Osteoblast (primary cell): ENCODE measurements around the gene CMTM1. TPM values are rescaled to one million over a fixed set of nuclear protein-coding genes. Genes with fewer than 3 reads are reported as not detected.
A peak's percentile ranks its signal among the peaks of the same experiment; 100 is the strongest.

ENCODE experiments used
- DNase-seq: peaks from one replicate; pipeline ENCODE4 v3.0.0; 2011; ENCODE audit warnings: low spot score, mixed read lengths; ENCODE audit not compliant: insufficient read length; ENCODE audit errors: missing footprints
- H2AFZ ChIP-seq: 2 replicates; pipeline ENCODE4 v1.6.0; 2011; ENCODE audit warnings: mild to moderate bottlenecking, low read length
- H3K27ac ChIP-seq: 2 replicates; pipeline ENCODE4 v1.5.1; 2011; ENCODE audit warnings: mild to moderate bottlenecking, low read depth, low read length, moderate library complexity
- H3K27me3 ChIP-seq: 2 replicates; pipeline ENCODE4 v1.6.0; 2012; ENCODE audit warnings: mild to moderate bottlenecking, control low read depth, inconsistent platforms, low read length, moderate library complexity; ENCODE audit not compliant: insufficient read depth
- H3K36me3 ChIP-seq: 2 replicates; pipeline ENCODE4 v1.5.1; 2011; ENCODE audit warnings: mild to moderate bottlenecking, low read length, control low read depth, moderate library complexity; ENCODE audit not compliant: insufficient read depth
- H3K4me1 ChIP-seq: 2 replicates; pipeline ENCODE4 v1.5.1; 2011; ENCODE audit warnings: mild to moderate bottlenecking, low read length, control low read depth, moderate library complexity; ENCODE audit not compliant: insufficient read depth
- H3K4me2 ChIP-seq: 2 replicates; pipeline ENCODE4 v1.6.0; 2011; ENCODE audit warnings: mild to moderate bottlenecking, low read length; ENCODE audit not compliant: insufficient read depth
- H3K4me3 ChIP-seq: fragments of 200-600 bp; sonication (generic); 3 replicates; pipeline ENCODE4 v1.5.1; 2012; ENCODE audit warnings: mild to moderate bottlenecking, low read length, inconsistent platforms; ENCODE audit not compliant: insufficient read depth
- H3K79me2 ChIP-seq: 2 replicates; pipeline ENCODE4 v1.6.0; 2012; ENCODE audit warnings: mild to moderate bottlenecking, low read length, control low read depth, inconsistent platforms; ENCODE audit not compliant: insufficient read depth
- H3K9me3 ChIP-seq: 2 replicates; pipeline ENCODE4 v1.5.1; 2011; ENCODE audit warnings: low read depth, low read length, control low read depth
- H4K20me1 ChIP-seq: 2 replicates; pipeline ENCODE4 v1.6.0; 2012; ENCODE audit warnings: mild to moderate bottlenecking, low read length, control low read depth; ENCODE audit not compliant: insufficient read depth
- total RNA-seq: library from RNA; depleted of rRNA; stranded (reverse); fragments of >200 nt; gene quantifications from 2 replicates; pipeline ENCODE4 v1.2.3, GENCODE V29; 2012
- TF ChIP-seq, protein P1 (sequence below): IDR thresholded peaks from 2 replicates; pipeline ENCODE4 v1.5.1; 2011; ENCODE audit warnings: mild to moderate bottlenecking, low read depth, low read length, moderate library complexity; ENCODE audit errors: extremely low read depth

Gene CMTM1
- total RNA-seq, 1 donor = 4.0 TPM

- no peak overlapping the region for H3K4me2 ChIP-seq
- H3K27ac ChIP-seq = peak overlapping the region; percentile 73
- peaks cover 15% of the 10 kb centered on the region for H3K4me1 ChIP-seq
- no peak for DNase-seq
- no peak overlapping the region for H2AFZ ChIP-seq
- H3K79me2 ChIP-seq = no peaks in the 10 kb centered on the region
- peaks cover 30% of the 10 kb centered on the region for H3K36me3 ChIP-seq
- H3K9me3 ChIP-seq = no peaks in the 10 kb centered on the region
- peaks cover 2% of the 10 kb centered on the region for H4K20me1 ChIP-seq
- TF ChIP-seq, protein P1, sequence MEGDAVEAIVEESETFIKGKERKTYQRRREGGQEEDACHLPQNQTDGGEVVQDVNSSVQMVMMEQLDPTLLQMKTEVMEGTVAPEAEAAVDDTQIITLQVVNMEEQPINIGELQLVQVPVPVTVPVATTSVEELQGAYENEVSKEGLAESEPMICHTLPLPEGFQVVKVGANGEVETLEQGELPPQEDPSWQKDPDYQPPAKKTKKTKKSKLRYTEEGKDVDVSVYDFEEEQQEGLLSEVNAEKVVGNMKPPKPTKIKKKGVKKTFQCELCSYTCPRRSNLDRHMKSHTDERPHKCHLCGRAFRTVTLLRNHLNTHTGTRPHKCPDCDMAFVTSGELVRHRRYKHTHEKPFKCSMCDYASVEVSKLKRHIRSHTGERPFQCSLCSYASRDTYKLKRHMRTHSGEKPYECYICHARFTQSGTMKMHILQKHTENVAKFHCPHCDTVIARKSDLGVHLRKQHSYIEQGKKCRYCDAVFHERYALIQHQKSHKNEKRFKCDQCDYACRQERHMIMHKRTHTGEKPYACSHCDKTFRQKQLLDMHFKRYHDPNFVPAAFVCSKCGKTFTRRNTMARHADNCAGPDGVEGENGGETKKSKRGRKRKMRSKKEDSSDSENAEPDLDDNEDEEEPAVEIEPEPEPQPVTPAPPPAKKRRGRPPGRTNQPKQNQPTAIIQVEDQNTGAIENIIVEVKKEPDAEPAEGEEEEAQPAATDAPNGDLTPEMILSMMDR = no peak
- no peaks in the 10 kb centered on the region for H3K27me3 ChIP-seq
- H3K4me3 ChIP-seq = no peak overlapping the region
These were observed 41.6 kb upstream of the CMTM1 start for GRCh38 chr16:66524601-66525164.

GRCh38 chr16:66525396-66526180 lies 40.7 kb upstream of the CMTM1 start:
- H4K20me1 ChIP-seq = peaks cover 2% of the 10 kb centered on the region
- H3K4me2 ChIP-seq = no peak overlapping the region
- peak overlapping the region; percentile 73 for H3K27ac ChIP-seq
- no peak overlapping the region for H3K4me3 ChIP-seq
- H3K36me3 ChIP-seq = peaks cover 37% of the 10 kb centered on the region
- H2AFZ ChIP-seq = peak overlapping the region; percentile 7
- no peaks in the 10 kb centered on the region for H3K79me2 ChIP-seq
- TF ChIP-seq, protein P1 = no peak
- peak; percentile 86 for DNase-seq
- H3K4me1 ChIP-seq = peaks cover 15% of the 10 kb centered on the region
- no peaks in the 10 kb centered on the region for H3K27me3 ChIP-seq
- H3K9me3 ChIP-seq = no peaks in the 10 kb centered on the region

- Histone ChIP-seq H3K4me3 (no peak overlapping the region), H3K4me2 (no peak overlapping the region), H3K36me3 (peaks cover 50% of the 10 kb centered on the region), H2AFZ (no peak overlapping the region), H4K20me1 (no peaks in the 10 kb centered on the region), H3K9me3 (no peaks in the 10 kb centered on the region), H3K4me1 (no peaks in the 10 kb centered on the region), H3K79me2 (no peaks in the 10 kb centered on the region), H3K27ac (no peak overlapping the region), H3K27me3 (no peaks in the 10 kb centered on the region)
- TF ChIP-seq, protein P1 = no peak
- peak; percentile 72 for DNase-seq
These were observed 37.9 kb upstream of the CMTM1 start for GRCh38 chr16:66528294-66528693.

DNA sequence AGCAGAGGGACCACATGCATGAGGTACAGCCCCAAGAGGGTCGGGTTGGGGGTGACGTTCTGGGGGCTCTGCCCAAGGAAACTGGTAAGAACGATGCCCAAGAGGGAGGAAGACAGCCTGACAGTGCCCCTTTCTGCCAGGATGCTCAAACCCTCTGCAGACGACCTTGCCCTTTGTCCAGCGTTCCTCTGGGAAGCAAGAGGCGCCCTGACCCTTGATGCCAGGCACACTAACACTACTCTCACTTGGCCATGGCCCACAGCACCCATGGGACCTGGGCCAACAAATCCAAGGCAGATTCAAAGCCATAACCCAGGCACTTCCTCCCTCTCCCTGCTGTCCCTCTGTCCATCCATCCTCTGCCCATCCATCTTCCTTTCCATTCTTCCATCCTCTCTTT lies 36.8 kb upstream of the CMTM1 start:
- Histone ChIP-seq H3K9me3 (no peaks in the 10 kb centered on the region), H3K27ac (no peak overlapping the region), H3K36me3 (peaks cover 52% of the 10 kb centered on the region), H4K20me1 (no peaks in the 10 kb centered on the region), H3K27me3 (no peaks in the 10 kb centered on the region), H3K4me1 (no peaks in the 10 kb centered on the region), H3K4me2 (no peak overlapping the region), H3K79me2 (no peaks in the 10 kb centered on the region), H3K4me3 (no peak overlapping the region), H2AFZ (no peak overlapping the region)
- TF ChIP-seq, protein P1 = no peak
- no peak for DNase-seq
